GM10847 (cell line): ENCODE measurements around the gene SCRN3.

Experiments
- POLR2A ChIP-seq: IDR thresholded peaks from 2 replicates; pipeline ENCODE4 v1.6.1; 2011; ENCODE audit not compliant: insufficient read length; ENCODE audit errors: extremely low read depth

The SCRN3 gene

DNA sequence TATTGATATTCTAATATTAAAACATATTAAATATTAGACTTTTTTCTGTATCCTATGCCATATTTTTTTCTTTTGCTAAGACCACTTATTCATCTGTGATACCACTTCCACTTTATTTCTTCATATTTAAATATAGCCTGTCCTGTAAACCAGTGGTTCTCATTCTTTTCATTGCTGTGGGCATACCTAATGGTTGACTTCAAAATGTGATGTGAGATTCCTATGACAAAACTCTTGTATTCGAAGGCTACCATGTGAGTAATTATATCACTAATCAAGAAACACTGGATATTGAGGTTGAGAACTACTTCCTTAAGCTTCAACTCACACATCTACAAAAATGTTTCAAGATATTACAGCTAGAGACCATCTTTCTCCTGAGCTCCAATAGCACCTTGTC is 3.6 kb downstream of the SCRN3 start:
- no peak for TF ChIP-seq POLR2A

- TF ChIP-seq POLR2A, result no peak
Measured at GRCh38 chr2:174400853-174401252, 5.3 kb downstream of the SCRN3 start.

- no peak for TF ChIP-seq POLR2A
Measured at GRCh38 chr2:174403628-174404027, 8.1 kb downstream of the SCRN3 start.

DNA sequence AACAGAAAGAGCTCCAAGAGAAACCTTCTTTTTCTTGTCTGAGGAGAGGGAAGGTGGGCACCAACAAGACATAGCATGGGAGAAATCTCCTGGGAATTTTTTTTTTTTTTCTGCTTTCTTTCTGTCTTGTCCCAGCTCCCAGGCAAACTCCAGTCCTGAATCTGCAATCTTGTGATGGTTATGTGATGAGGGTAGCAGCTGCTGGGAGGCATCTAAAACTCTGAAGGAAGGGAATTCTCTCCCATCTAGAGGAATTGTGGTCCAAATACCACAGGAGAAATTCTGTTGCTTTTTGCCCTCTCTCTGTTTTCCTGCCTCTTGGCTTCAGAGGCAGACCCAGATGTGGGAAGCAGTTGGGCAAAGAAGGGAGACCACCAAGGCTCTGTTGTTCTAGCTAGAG is 16.7 kb downstream of the SCRN3 start:
- no peak for TF ChIP-seq POLR2A

DNA sequence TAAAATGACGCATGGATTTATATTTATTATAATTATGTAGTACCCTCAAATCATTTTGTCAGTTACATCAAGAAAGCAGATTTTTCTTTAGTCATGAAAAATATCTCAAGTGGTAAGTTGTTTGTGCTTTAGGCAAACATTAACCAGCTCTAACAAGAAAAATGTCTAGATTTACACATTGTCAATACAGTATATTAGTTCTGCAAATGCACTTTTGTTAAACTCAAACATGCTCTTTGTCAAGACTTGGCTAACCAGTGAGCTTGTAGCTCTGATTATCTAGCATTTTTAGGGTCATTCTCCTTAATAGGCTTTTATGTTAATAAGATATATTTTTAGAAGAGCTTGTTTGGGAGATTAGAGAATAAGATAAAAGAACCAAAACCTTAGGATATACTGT is 32.7 kb downstream of the SCRN3 start:
- TF ChIP-seq POLR2A, result no peak

- no peak for TF ChIP-seq POLR2A
Measured at GRCh38 chr2:174430066-174430465, 34.5 kb downstream of the SCRN3 start.

- no peak for TF ChIP-seq POLR2A
Measured at GRCh38 chr2:174431902-174432301, 36.4 kb downstream of the SCRN3 start.

DNA sequence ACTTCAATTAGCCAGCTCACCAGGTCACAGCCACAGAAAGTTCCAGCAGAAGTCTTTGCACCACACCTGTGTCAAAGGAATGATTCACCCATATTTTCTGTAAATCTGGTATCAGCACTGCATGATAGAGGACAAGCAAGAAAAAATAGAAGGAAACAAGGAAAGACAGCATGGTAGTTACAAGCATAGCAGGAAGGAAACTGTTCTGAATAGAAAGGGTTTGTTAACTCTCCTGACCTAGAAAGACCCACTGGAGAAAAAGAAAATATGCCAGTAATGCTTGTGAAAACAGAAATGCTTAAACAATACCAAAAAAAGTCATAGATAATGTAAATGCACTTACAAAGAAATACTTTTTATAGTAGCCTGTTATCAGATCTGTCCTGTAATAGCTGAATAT is 40.8 kb downstream of the SCRN3 start:
- no peak for TF ChIP-seq POLR2A

- TF ChIP-seq POLR2A, result no peak
Measured at GRCh38 chr2:174438146-174438886, 42.8 kb downstream of the SCRN3 start.

DNA sequence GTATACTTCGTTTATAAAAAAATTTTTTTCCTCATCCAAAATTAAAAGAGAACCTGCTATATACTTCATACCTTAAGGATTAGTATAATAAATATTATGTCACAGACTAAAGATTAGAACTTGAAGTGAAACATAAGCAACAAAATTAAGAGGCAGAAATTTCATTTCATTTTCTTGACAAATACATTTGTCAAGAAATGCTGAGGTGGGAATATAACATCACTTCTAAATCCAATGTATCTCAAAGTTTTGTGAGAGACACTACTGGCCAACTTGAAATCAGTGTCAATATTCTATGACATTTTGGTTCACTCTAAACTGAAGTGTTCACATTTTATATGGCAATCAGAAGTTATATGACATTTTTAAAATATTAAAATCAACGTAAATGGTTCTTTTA is 43.8 kb downstream of the SCRN3 start:
- TF ChIP-seq POLR2A, result no peak

GRCh38 chr2:174439950-174440349 is 44.4 kb downstream of the SCRN3 start:
- no peak for TF ChIP-seq POLR2A

DNA sequence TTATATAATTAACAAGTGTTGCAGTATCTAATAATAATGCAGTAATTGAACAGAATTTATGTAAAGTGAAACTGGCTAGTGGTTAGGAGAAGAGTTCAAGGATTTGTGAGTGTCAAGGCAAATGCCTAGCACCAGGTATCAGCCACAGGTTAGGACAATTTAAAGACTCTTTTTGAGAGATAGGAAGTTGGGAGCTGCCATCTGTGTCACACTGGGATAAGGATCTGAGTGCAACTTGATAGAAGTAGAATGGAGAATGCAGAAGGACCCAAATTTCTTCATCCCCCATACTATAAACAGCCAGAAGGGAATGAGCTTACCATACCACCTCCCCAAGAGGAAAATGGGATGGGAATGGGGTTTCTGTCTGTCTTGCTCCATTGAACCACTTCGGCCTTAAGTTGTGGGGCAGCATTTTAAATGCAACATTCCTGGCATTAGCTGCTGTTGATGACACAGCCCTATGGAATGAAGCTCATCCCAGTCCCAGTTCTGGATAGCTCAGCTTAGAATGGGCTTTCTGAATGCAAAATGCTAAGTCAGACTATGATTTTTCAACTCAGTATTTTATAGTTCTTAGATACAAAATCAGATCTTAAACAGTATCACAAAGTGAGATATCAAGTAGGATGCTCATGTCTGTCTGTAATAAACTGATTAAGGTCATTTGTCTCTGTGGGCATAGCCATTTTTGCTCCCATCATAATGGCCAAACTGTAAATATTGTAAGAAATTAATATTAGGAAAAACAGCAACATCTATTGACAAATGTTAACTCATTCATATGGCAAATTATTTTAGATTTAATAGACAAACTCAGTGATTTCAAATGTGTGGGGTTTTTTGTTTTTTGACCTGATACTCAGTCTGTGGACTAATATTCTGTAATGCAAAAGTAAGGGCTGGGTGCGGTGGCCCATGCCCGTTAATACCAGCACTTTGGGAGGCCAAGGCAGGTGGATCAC is 47.3 kb downstream of the SCRN3 start:
- no peak for TF ChIP-seq POLR2A

- no peak for TF ChIP-seq POLR2A
Measured at GRCh38 chr2:174444761-174445160, 49.2 kb downstream of the SCRN3 start.

DNA sequence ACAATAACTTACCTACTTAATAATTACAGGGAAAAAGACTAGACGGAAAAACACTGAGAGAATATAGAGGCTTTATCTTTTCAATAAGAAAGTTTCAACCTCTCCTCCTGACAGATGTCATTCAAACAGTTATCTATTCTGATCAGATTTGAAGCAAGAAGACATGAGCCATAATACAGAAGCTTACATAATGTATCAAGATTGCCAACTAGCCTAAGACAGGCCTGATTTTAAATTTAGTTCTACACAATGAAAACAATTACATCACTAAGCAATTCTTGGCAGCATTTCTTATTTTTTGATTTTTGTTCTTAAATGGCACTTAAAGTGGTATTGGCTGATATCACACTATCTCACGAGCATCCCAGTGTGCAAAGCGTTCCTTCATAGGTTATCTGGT is 49.7 kb downstream of the SCRN3 start:
- no peak for TF ChIP-seq POLR2A

GRCh38 chr2:174446531-174446930 is 51.0 kb downstream of the SCRN3 start:
- TF ChIP-seq POLR2A, result no peak

GRCh38 chr2:174449033-174449432 is 53.5 kb downstream of the SCRN3 start:
- TF ChIP-seq POLR2A, result no peak
